Islet precursor cell (in vitro differentiated cells): ENCODE measurements around the gene NXNL1.

Experiments
- DNase-seq: peaks from one replicate; pipeline ENCODE4 v3.0.0-alpha.2; 2018

The NXNL1 gene

GRCh38 chr19:17419154-17419620, 41.5 kb downstream of the NXNL1 start:
- no peak for DNase-seq

- no peak for DNase-seq
These were observed 42.0 kb downstream of the NXNL1 start for GRCh38 chr19:17418710-17419109.

GRCh38 chr19:17415121-17415520, 45.6 kb downstream of the NXNL1 start:
- no peak for DNase-seq

- DNase-seq, result no peak
These were observed 46.6 kb downstream of the NXNL1 start for GRCh38 chr19:17414097-17414496.

GRCh38 chr19:17411801-17412200, 48.9 kb downstream of the NXNL1 start:
- no peak for DNase-seq

GRCh38 chr19:17409990-17410389, 50.7 kb downstream of the NXNL1 start:
- DNase-seq, result no peak

GRCh38 chr19:17406887-17407196, 53.9 kb downstream of the NXNL1 start:
- no peak for DNase-seq

GRCh38 chr19:17406046-17406886, 54.5 kb downstream of the NXNL1 start:
- DNase-seq, result no peak
